Measurements from ENCODE around the gene TMEM131.

GRCh38 chr2:97740590-97741182 lies 255.1 kb downstream of the TMEM131 start:
- TF ChIP-seq POLR2A (IDR thresholded peaks at IDR 0.05) (no peak), CTCF (IDR thresholded peaks at IDR 0.05) (peak in 1 of 3 experiments; percentile 24), POLR2AphosphoS5 (IDR thresholded peaks at IDR 0.05; ENCODE audit: insufficient read depth in 1 of 2, low read depth in 1 of 2) (no peak)

Measured in vagina (tissue), 2 donors.